ENCODE measurements around the gene LRRC4.

Gene LRRC4

GRCh38 chr7:128031901-128032604, 816 bp upstream of the LRRC4 start:
- peak; percentile 20 for DNase-seq (ENCODE audit: low read depth)

DNA sequence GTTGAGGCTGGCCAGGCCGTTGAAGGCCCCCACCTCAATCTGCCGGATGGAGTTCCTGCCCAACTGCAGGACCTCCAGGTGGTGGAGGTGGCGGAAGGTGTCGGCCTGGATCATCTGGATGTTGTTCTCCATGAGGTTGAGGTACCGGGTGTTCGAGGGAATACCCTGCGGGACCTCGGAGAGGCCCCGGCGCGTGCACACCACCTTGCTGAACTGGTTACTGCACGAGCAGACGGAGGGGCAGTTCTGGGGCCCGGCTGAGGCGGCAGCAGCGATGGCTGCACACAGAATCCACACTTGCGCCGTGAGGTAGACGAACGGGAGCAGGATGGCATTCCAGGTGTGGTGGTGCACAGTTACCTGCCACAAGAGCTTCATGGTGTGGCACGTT, 979 bp downstream of the LRRC4 start:
- DNase-seq (ENCODE audit: low read depth) = no peak

- DNase-seq (ENCODE audit: low read depth) = no peak
These were observed 1.7 kb downstream of the LRRC4 start for GRCh38 chr7:128029405-128029995.

GRCh38 chr7:128027485-128027980, 3.7 kb downstream of the LRRC4 start:
- DNase-seq (ENCODE audit: low read depth) = no peak

DNA sequence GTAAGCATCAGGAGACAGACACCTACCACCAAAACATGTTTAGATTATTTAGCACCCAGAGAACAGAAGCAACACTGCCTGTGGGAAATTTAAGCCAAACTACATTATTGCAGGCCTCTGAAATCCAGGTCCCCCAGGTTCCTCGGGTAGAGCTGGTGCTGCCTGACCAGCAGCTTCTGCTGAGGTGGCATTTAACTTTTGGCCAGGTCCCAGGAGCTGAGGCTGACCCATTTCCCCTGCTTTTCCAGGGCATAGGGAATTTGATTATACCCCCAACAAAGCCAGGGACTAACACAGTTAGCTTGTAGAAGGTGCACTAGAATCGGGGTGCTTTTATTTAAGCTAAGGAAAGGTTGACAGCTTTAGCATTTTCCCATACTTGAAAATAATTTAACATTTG, 4.7 kb downstream of the LRRC4 start:
- no peak for DNase-seq (ENCODE audit: low read depth)

DNA sequence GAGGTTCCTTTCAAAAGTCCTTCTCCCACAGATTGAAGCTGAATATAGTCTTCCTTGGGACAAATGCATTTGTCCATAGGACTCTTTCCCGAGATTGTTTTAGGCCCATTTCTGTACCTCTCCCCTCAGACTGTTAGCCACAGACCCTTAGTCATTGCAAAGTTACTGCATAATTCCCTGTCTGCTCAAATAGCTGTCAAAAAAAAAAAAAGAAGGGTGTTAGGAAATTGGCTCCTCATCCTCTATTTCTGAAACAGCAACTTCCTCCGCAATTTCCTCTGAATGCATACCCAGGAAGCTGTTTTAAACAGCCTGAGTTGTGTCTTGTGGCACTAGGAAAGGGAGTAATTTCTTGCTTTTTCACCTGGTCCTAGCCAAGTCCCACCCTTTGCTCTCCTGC, 5.4 kb downstream of the LRRC4 start:
- no peak for DNase-seq (ENCODE audit: low read depth)

- DNase-seq (ENCODE audit: low read depth) = no peak
These were observed 5.9 kb downstream of the LRRC4 start for GRCh38 chr7:128025380-128025779.

GRCh38 chr7:128024151-128024550, 7.1 kb downstream of the LRRC4 start:
- no peak for DNase-seq (ENCODE audit: low read depth)

DNA sequence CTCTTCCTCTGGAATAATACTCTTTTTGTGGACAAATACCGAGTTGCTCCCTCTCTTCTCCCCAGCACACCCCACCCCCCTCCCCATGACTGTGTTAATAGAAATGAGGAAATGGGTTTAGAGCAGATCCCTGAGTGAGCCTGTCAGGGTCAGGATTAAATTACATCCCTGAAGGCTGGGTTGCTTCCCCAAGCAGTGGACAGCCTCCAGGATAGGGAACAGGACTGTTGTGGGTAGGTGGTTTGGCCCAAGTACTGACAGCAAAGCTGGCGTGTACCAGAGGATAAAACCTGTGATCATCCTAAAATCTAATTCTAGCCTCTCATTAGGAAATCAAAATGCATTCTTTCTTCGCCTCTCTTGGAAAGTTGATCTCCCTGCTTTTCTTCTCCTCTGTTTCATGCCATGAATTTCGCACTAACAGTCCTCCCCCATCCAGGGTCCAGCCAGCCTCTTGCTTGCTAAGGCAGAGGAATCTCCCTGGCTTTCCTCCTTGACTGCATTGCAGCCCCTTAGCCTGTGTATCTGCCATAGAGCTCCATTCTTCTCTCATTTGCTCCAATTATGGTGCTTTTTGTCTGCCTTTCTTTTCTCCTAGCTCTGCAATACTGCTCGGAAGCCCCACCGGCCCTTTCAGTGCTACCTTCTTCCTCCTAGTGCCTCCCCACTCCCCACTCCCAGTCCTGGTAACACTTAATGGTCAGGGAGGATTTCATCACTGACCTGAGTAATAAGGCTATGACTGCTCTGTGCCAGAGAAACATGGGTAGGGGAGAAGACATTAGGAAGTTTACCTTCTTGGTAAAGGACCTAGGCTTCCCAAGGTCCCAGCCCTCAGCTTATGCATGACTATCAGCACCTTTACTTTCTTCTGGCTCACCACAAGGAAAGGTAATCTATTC, 8.4 kb downstream of the LRRC4 start:
- no peak for DNase-seq (ENCODE audit: low read depth)

DNA sequence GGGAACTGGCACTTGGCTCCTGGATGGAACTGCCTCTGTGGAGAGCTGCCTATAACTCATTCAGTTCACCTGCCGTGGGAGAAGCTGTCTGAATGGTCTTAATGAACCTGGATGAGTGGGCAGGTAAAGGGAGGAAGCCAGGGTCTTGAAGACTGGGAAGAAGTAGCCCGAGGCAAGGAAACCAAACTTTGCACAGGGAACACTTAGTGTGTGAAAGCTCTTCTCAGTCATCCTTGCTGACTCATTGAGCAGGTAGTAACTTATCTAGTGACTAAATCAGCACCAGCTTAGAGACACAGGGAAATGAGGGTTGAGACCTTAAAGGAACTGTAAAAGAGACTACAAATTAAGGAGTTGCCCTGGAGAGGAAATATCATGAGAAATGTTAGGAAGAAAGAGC, 9.9 kb downstream of the LRRC4 start:
- DNase-seq (ENCODE audit: low read depth) = no peak

- no peak for DNase-seq (ENCODE audit: low read depth)
These were observed 11.1 kb downstream of the LRRC4 start for GRCh38 chr7:128020159-128020558.

- no peak for DNase-seq (ENCODE audit: low read depth)
These were observed 11.9 kb downstream of the LRRC4 start for GRCh38 chr7:128019288-128019687.

DNA sequence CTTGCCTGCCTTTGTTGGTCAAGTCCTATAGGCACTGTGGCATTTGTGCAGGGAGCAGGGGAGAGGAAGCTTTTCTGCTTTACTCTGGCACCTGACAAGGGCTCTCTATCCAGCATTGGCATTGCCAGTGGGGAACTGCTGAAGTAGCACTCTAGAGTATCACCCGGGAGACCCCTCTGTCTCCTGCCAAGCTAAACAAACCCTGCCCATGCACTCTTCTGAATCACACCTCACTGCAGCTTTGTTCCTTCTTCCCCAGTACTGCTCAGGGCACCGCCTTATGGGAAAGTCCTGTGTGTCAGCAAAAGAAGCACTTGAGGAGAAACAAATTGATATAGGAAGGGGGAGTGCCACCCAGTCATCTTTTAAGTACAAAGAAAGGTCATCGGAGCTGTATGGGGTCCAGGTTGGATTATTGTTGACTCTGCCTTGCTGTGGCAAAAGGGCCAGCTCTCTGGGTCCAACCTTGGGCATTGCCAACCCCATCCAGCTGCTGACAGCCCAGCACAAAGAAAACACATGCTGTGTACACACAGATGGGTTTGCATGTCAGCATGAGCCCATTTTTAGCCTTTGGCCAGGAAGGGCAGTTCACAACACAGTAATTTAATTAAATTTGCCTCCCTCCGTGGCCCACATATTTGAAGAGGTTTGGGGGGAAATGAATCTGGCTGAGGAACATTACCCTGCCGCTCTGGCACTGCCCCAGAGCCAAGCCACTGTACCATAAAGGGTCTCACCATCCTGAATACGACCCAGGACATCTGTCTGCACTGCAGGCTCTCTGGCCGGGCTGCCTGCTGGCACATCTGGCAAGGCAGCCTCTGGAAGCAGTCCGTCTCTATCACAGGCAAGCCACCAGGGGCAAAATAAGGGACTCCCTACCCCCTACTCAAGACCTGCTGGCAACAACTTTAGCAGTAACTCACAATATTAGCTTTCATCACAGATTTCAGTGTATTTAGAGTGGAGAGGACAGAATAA, 13.1 kb downstream of the LRRC4 start:
- no peak for DNase-seq (ENCODE audit: low read depth)

DNA sequence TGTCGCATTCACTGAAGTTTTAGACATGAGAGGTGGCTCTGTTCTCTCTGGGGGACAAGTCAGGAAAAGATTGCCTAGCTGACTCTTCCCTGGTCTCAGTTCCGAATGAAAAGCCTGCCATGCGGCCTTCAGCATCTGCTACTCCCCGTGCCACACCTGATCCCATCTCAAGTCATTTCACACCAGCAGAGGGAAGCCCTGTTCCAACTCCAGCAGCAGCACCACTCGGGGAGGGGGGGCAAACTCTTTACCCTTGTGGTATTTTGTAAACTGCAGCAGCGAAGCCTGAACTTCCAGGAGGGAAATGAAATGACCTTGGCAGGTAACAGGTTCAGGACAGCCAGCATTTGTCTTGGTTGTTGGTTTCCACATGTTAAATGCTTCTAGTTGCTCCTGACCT, 13.8 kb downstream of the LRRC4 start:
- DNase-seq (ENCODE audit: low read depth) = no peak

DNA sequence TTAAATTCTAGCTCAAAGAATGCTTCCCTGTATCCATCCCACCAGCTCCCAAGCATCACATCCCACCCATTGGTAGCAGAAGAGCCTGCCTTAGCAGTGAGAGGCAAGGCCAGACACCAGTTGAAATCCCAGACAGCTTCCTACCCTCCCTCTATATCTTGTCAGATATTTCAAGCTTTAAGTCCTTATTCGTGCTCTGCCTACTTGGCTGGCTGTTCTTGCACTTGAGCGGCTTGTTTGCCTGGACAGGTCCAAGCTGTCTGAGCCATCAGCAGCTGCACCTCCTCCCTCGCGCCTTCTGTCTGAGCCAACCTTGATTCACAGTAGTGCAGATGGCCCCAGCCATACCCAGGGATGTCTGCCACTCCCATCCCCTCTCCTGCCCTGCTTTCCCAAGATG, 16.4 kb downstream of the LRRC4 start:
- no peak for DNase-seq (ENCODE audit: low read depth)

DNA sequence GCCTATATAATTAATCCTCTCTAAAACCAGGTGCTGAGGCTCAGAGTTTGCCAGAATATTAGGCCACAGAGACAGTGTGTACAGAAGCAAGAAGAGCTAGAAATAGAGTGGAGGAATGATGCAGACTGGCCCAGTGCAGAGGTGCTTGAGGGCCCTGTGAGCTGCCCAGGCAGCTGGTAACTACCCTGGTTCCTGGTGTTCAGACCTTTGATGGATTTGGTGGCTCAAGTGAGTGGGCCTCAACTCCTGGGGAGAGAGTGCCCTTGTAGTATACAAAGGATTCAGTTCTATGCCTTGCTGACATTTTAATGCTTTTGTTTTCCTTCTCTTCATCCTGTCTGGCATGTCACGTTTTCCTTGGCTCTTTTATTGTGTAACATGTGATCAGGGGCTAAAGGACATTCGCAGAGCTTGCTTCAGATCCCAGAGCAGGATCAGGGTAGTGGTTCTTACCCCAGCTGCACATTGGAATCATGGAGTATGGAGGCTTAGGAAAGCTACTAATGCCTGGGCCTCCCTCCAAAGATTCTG, 20.0 kb downstream of the LRRC4 start:
- DNase-seq (ENCODE audit: low read depth) = no peak

DNA sequence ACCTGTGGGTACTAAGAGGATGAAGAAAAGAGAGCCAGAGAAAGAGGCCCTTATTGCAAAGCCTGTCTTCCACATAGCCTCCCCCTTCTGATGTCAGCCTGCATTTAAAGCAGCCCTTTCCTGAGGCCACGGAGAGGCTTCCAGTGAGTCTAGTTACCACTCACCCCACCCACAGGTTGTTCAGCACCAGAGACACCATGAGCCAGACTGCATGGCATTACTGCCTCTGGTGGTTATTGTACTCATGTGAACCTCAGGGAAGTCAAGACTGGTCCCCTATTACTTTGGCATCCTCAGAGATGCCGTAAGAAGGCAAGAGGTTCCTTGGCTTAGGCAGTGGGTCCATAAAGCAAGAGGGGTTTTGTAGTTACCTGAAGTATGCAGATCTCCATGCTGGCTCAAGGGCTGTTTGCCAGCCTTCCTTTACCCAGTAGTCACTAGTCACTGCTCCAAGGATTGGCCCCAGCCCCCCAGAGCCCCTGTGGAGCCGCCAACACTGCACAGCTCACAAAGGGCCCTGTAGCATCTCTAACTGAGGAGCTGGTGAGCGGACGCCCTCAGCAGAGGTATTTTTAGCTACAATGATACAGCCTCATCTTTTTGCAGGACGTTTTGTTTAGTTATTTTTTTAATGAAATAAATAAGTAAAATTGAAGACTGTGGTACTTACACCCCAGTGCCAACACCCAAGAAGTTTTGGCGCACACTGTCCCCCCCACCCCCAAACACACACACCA, 20.7 kb downstream of the LRRC4 start:
- no peak for DNase-seq (ENCODE audit: low read depth)

DNA sequence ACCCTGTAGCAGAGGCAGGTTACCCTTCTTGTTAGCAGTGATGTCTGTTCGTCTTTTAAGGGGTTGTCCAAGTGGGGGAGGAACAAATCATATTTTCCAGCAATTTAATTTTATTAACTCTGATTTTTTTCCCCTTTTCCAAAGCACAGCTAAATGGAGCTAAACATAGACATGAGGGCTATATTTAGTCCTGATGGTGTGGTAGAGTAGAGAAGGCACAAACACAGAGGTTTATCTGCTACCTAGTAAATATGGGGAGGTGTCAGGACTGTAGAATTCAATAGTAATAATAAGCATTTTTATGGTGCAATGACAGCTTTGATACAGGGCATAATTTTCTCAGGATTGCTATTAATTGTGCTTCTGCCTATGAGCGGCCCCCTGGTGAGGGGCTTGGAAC, 22.5 kb downstream of the LRRC4 start:
- no peak for DNase-seq (ENCODE audit: low read depth)

DNA sequence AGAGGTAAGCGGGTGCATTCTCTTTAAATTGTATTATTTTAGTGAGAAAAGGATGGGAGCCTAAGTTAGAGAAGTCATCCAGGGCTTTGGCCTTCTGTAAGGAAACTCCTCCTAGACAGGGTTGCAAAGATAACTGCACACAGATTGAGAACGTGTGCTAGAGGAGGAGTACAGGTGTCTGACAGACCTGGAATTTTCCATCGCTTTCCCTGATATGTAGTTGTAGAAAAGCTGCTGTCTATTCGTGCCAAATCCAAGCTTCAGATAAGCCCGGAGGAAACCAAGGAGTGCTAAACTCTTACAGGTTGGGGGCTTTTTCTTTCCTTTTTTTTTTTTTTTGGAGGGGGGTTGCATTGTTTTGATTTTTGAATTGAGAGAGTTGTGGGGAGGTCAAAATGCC, 23.1 kb downstream of the LRRC4 start:
- no peak for DNase-seq (ENCODE audit: low read depth)

GRCh38 chr7:128007303-128007680, 23.9 kb downstream of the LRRC4 start:
- DNase-seq (ENCODE audit: low read depth) = no peak

Data from activated gamma-delta T cell treated with anti-CD3 and anti-CD28 coated beads, Interleukin-2, amount 50 U/mL, for 16 hours (primary cell).